Measurements from ENCODE around the gene GPR107.

GPR107 gene

GRCh38 chr9:130158001-130158400 is 104.3 kb downstream of the GPR107 start:
- no peak for DNase-seq (ENCODE audit: low read depth)
- H3K4me3 ChIP-seq (ENCODE audit: low read length): no peak overlapping the region
- no peak for TF ChIP-seq CTCF (conservative IDR thresholded peaks at IDR 0.05; ENCODE audit: low read length)

- no peak overlapping the region for H3K4me3 ChIP-seq (ENCODE audit: low read length)
- DNase-seq (ENCODE audit: low read depth): no peak
- TF ChIP-seq CTCF (conservative IDR thresholded peaks at IDR 0.05; ENCODE audit: low read length): no peak
These were observed 105.4 kb downstream of the GPR107 start for GRCh38 chr9:130159057-130159456.

DNA sequence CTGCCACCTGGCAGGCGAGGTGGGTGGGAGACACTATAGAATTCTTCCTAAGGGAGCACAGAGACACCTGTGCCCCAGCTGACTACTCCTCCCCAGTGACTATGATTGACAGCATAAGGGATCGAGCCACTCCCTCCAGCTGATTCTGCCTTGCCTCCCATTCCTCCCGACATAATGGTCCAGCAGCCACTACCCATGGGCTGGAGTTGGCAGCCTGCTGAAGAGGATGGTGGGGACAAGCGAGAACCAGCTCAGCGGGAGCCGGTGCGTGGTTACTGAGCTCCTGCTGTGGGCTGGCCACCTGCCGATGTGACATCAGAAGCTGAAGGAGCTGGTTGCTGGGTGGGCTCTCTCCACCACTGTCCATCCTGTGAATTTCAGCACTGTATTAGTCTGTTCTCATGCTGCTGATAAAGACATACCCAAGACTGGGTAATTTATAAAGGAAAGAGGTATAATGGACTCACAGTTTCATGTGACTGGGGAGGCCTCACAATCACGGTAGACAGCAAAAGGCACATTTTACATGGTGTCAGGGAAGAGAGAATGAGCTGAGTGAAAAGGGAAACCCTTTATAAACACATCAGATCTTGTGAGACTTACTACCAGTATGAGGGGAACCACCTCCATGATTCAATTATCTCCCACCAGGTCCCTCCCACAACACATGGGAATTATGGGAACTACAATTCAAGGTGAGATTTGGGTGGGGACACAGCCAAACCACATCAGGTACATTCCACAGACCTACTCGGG is 106.4 kb downstream of the GPR107 start:
- no peak overlapping the region for H3K4me3 ChIP-seq (ENCODE audit: low read length)
- no peak for DNase-seq (ENCODE audit: low read depth)
- TF ChIP-seq CTCF (conservative IDR thresholded peaks at IDR 0.05; ENCODE audit: low read length): no peak

DNA sequence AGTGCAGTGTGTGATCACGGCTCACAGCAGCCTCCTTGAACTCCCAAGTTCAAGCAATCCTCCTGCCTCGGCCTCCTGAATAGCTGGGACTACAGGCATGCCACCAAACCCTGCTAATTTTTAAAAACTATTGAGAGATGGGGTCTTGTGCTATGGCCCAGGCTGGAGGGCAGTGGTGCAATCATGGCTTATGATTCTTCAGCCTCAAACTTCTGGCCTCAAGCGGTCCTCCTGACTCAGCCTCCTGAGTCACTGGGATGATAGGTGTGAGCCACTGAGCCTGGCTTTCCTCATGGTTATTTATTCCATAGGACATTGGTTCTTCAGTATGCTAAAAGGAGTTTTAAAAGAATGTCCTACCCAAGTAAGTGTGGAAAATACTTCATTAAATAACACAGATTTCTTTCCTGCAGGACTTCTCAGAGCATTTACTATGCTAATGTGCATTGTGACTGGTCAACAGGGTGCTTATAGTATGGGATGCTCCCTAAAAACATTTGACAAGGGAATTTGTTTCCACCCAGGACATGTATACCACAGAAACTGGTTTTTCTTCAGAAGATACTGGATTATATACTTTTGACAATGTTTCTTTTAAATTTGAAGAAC is 107.3 kb downstream of the GPR107 start:
- H3K4me3 ChIP-seq (ENCODE audit: low read length): no peak overlapping the region
- TF ChIP-seq CTCF (conservative IDR thresholded peaks at IDR 0.05; ENCODE audit: low read length): no peak
- DNase-seq (ENCODE audit: low read depth): no peak

DNA sequence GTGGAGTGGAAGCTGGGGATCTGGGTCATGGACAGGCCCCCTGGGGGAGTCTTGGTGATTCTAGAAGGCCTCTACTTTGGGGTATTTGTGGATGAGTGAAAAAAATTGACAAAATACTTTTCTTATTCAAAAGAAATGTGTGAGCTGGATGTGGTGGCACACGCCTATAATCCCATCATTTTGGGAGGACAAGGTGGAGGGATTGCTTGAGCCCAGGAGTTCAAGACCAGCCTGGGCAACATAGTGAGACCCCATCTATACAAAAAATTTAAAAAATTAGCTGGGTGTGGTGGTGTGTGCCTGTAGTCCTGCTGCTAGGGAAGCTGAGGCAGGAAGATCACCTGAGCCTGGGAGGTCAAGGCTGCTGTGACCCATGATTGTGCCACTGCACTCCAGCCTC is 111.9 kb downstream of the GPR107 start:
- no peak for TF ChIP-seq CTCF (conservative IDR thresholded peaks at IDR 0.05; ENCODE audit: low read length)
- DNase-seq (ENCODE audit: low read depth): no peak
- H3K4me3 ChIP-seq (ENCODE audit: low read length): no peak overlapping the region

- H3K4me3 ChIP-seq (ENCODE audit: low read length): no peak overlapping the region
- TF ChIP-seq CTCF (conservative IDR thresholded peaks at IDR 0.05; ENCODE audit: low read length): no peak
- DNase-seq (ENCODE audit: low read depth): no peak
These were observed 112.7 kb downstream of the GPR107 start for GRCh38 chr9:130166399-130166798.

DNA sequence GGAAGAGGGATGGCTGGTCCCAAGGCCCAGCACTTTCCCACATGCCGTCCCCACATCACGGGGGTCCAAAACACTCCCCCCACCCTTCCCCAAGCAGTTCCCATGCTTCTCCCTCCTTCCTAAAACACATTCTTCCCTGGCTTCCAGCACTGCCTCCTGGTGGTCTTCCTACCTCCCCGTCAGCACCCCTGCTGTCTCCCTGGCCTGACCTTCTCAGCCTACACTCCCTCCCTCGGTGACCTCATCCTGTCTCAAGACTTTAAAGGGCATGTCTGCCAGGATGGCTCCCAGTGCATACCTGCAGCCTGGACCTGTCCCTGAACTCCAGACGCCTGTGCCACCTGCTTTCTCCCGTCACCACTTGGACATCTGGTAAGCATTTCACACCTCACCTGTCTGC is 114.2 kb downstream of the GPR107 start:
- TF ChIP-seq CTCF (conservative IDR thresholded peaks at IDR 0.05; ENCODE audit: low read length): no peak
- H3K4me3 ChIP-seq (ENCODE audit: low read length): no peak overlapping the region
- DNase-seq (ENCODE audit: low read depth): no peak
